ENCODE measurements around the gene CHST11.

CHST11 gene

GRCh38 chr12:104652910-104653309, 196.2 kb downstream of the CHST11 start:
- no peak for DNase-seq (ENCODE audit: low read depth, low spot score)

- DNase-seq (ENCODE audit: low read depth, low spot score): no peak
Measured at GRCh38 chr12:104653730-104654664, 197.2 kb downstream of the CHST11 start.

GRCh38 chr12:104654665-104655609, 198.2 kb downstream of the CHST11 start:
- DNase-seq (ENCODE audit: low read depth, low spot score): no peak

GRCh38 chr12:104656383-104656782, 199.6 kb downstream of the CHST11 start:
- DNase-seq (ENCODE audit: low read depth, low spot score): no peak

- DNase-seq (ENCODE audit: low read depth, low spot score): no peak
Measured at GRCh38 chr12:104656921-104657320, 200.2 kb downstream of the CHST11 start.

- no peak for DNase-seq (ENCODE audit: low read depth, low spot score)
Measured at GRCh38 chr12:104657726-104658484, 201.2 kb downstream of the CHST11 start.

GRCh38 chr12:104659058-104659457, 202.3 kb downstream of the CHST11 start:
- no peak for DNase-seq (ENCODE audit: low read depth, low spot score)

- DNase-seq (ENCODE audit: low read depth, low spot score): no peak
Measured at GRCh38 chr12:104662203-104662602, 205.5 kb downstream of the CHST11 start.

GRCh38 chr12:104662908-104663307, 206.2 kb downstream of the CHST11 start:
- no peak for DNase-seq (ENCODE audit: low read depth, low spot score)

- no peak for DNase-seq (ENCODE audit: low read depth, low spot score)
Measured at GRCh38 chr12:104664351-104664750, 207.6 kb downstream of the CHST11 start.

- no peak for DNase-seq (ENCODE audit: low read depth, low spot score)
Measured at GRCh38 chr12:104665296-104665695, 208.5 kb downstream of the CHST11 start.

GRCh38 chr12:104667139-104667538, 210.4 kb downstream of the CHST11 start:
- no peak for DNase-seq (ENCODE audit: low read depth, low spot score)

- DNase-seq (ENCODE audit: low read depth, low spot score): no peak
Measured at GRCh38 chr12:104668274-104668718, 211.5 kb downstream of the CHST11 start.

GRCh38 chr12:104669089-104669721, 212.5 kb downstream of the CHST11 start:
- DNase-seq (ENCODE audit: low read depth, low spot score): no peak

- no peak for DNase-seq (ENCODE audit: low read depth, low spot score)
Measured at GRCh38 chr12:104669851-104670337, 213.1 kb downstream of the CHST11 start.

- no peak for DNase-seq (ENCODE audit: low read depth, low spot score)
Measured at GRCh38 chr12:104670439-104671408, 214.0 kb downstream of the CHST11 start.

- no peak for DNase-seq (ENCODE audit: low read depth, low spot score)
Measured at GRCh38 chr12:104671409-104672095, 214.8 kb downstream of the CHST11 start.

- DNase-seq (ENCODE audit: low read depth, low spot score): no peak
Measured at GRCh38 chr12:104672096-104672445, 215.3 kb downstream of the CHST11 start.

All from smooth muscle cell of the brain vasculature (primary cell).